OCI-M1 (cell line): Measurements from ENCODE around the gene GRM5.

Experiments used
- DNase-seq: peaks from one replicate; lab custom pipeline; 2025; lab: John Stamatoyannopoulos, UW

The GRM5 gene

GRCh38 chr11:88538098-88538497, 527.7 kb downstream of the GRM5 start:
- no peak for DNase-seq

- DNase-seq, result no peak
Observed at GRCh38 chr11:88537613-88538012, 528.2 kb downstream of the GRM5 start.

- DNase-seq, result no peak
Observed at GRCh38 chr11:88536616-88537265, 529.0 kb downstream of the GRM5 start.

- DNase-seq, result peak; percentile 81
Observed at GRCh38 chr11:88535916-88536547, 529.8 kb downstream of the GRM5 start.

GRCh38 chr11:88535266-88535665, 530.5 kb downstream of the GRM5 start:
- DNase-seq, result no peak

- DNase-seq, result peak; percentile 57
Observed at GRCh38 chr11:88534706-88535105, 531.1 kb downstream of the GRM5 start.

GRCh38 chr11:88534185-88534584, 531.6 kb downstream of the GRM5 start:
- no peak for DNase-seq

- peak; percentile 55 for DNase-seq
Observed at GRCh38 chr11:88533001-88533400, 532.8 kb downstream of the GRM5 start.

GRCh38 chr11:88531831-88532230, 534.0 kb downstream of the GRM5 start:
- DNase-seq, result no peak

- DNase-seq, result no peak
Observed at GRCh38 chr11:88529426-88529825, 536.4 kb downstream of the GRM5 start.

GRCh38 chr11:88523386-88524071, 542.3 kb downstream of the GRM5 start:
- no peak for DNase-seq

- DNase-seq, result no peak
Observed at GRCh38 chr11:88522624-88523385, 543.0 kb downstream of the GRM5 start.

- no peak for DNase-seq
Observed at GRCh38 chr11:88521799-88522201, 544.0 kb downstream of the GRM5 start.

- DNase-seq, result no peak
Observed at GRCh38 chr11:88521399-88521798, 544.4 kb downstream of the GRM5 start.

- no peak for DNase-seq
Observed at GRCh38 chr11:88520391-88520790, 545.4 kb downstream of the GRM5 start.

GRCh38 chr11:88515002-88515401, 550.8 kb downstream of the GRM5 start:
- DNase-seq, result no peak

GRCh38 chr11:88511006-88511405, 554.8 kb downstream of the GRM5 start:
- no peak for DNase-seq

- DNase-seq, result no peak
Observed at GRCh38 chr11:88508759-88509581, 556.8 kb downstream of the GRM5 start.

GRCh38 chr11:88508418-88508758, 557.4 kb downstream of the GRM5 start:
- no peak for DNase-seq

GRCh38 chr11:88507771-88508417, 557.9 kb downstream of the GRM5 start:
- DNase-seq, result no peak

- no peak for DNase-seq
Observed at GRCh38 chr11:88501541-88501940, 564.2 kb downstream of the GRM5 start.
